Smooth muscle cell (in vitro differentiated cells): ENCODE results near the gene CECR2. TPM values are rescaled to one million over a fixed set of nuclear protein-coding genes. Genes with fewer than 3 reads are reported as not detected.

Source experiments
- DNase-seq: peaks from one replicate; lab custom pipeline; 2025; ENCODE audit not compliant: unreplicated experiment; lab: John Stamatoyannopoulos, UW
- H2AFZ ChIP-seq: fragments of 200-600 bp; sonication (generic); 2 replicates; pipeline ENCODE4 v1.6.0; 2016; ENCODE audit warnings: antibody characterized with exemption, low read depth, mild to moderate bottlenecking
- H3F3A ChIP-seq: fragments of 200-600 bp; sonication (generic); 2 replicates; pipeline ENCODE4 v1.6.0; 2017; ENCODE audit warnings: antibody characterized with exemption, low read depth
- H3K27ac ChIP-seq: fragments of 200-600 bp; sonication (generic); 2 replicates; pipeline ENCODE4 v1.5.1; 2016; ENCODE audit warnings: low read depth, mild to moderate bottlenecking
- H3K27me3 ChIP-seq: fragments of 200-600 bp; sonication (generic); 2 replicates; pipeline ENCODE4 v1.6.1; 2016; ENCODE audit warnings: low read depth, mild to moderate bottlenecking
- H3K36me3 ChIP-seq: fragments of 200-600 bp; sonication (generic); 2 replicates; pipeline ENCODE4 v1.5.1; 2016; ENCODE audit warnings: low read depth
- H3K4me1 ChIP-seq: fragments of 200-600 bp; sonication (generic); 2 replicates; pipeline ENCODE4 v1.5.1; 2016; ENCODE audit warnings: low read depth
- H3K4me2 ChIP-seq: fragments of 200-600 bp; sonication (generic); 2 replicates; pipeline ENCODE4 v1.6.0; 2016; ENCODE audit warnings: mild to moderate bottlenecking
- H3K4me3 ChIP-seq: fragments of 200-600 bp; sonication (generic); 2 replicates; pipeline ENCODE4 v1.5.1; 2016; ENCODE audit warnings: mild to moderate bottlenecking
- H3K79me2 ChIP-seq: fragments of 200-600 bp; sonication (generic); 2 replicates; pipeline ENCODE4 v1.6.0; 2016; ENCODE audit warnings: low read depth, mild to moderate bottlenecking
- H3K9ac ChIP-seq: fragments of 200-600 bp; sonication (generic); 2 replicates; pipeline ENCODE4 v1.6.0; 2016; ENCODE audit warnings: low read depth
- H3K9me3 ChIP-seq: fragments of 200-600 bp; sonication (generic); replicated peaks from 2 replicates; pipeline ENCODE4 v1.5.1; 2016; ENCODE audit warnings: low read depth
- H4K20me1 ChIP-seq: fragments of 200-600 bp; sonication (generic); 2 replicates; pipeline ENCODE4 v1.6.0; 2016; ENCODE audit warnings: low read depth
- WGBS: methylation state at CpG from one replicate; pipeline ENCODE4 v1.1.7; 2016; ENCODE audit warnings: low lambda C conversion rate; 5-methylcytosine and 5-hydroxymethylcytosine counted together
- polyA plus RNA-seq: library from polyadenylated mRNA; unstranded; fragments of >200 nt; fragmentation: Nextera tagmentation; extraction: Ambion mirVana; gene quantifications from 2 replicates; pipeline ENCODE4 v1.2.1, GENCODE V29; 2016
- total RNA-seq: library from RNA; depleted of rRNA; stranded (reverse); fragments of >200 nt; gene quantifications from 2 replicates; pipeline ENCODE4 v1.2.3, GENCODE V29; 2014
- TF ChIP-seq, protein P1 (sequence below): fragments of 200-600 bp; sonication (generic); IDR thresholded peaks from 2 replicates; pipeline ENCODE4 v1.5.1; 2017; ENCODE audit warnings: borderline replicate concordance, mild to moderate bottlenecking, antibody characterized with exemption; ENCODE audit not compliant: insufficient read depth, poor library complexity, severe bottlenecking

Gene CECR2
- total and polyA plus RNA-seq, 2 experiments from 2014 or later: 1.4 to 2.8 TPM

DNA sequence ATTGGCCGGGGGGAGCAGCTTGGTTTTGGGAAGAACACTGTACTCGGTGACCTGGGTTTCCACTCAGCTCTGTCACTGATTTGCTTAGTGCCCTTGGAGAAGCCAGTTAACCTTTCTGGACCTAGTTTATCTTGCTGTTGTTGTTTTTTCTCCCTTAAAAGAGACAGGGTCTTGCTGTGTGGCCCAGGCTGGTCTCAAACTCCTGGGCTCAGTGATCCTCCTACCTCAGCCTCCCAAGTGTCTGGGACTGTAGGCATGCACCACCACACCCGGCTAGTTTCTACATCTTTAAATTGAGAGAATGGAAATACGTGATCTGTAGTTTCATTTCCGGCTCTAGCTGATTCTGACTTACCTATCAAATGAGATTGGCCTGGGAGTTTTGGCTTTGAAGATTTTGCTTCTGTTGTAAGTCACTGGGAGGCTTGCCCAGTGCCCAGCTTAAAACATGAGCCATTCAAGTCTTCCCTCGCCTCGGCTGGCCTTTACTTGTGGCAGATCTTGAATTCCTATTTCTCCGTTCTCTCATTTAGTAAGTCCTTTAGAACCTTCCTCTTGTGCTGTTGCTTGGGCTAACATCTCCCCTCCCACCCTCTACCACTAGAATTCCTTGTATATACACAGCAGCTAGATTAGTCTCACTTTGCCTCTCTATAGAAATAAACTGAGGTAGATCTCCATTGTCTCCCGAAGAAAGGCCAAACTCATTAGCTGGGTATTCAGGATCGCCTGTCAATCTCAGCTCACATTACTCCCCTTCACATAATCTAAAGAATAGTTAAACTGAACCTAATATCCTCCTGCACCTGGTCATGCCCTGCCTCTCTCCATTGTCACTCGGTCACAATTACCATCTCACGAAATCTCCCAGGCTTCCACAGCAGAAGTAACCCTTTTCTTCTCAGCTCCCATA, 106.3 kb downstream of the CECR2 start:
- H3F3A ChIP-seq: peaks cover 7% of the 10 kb centered on the region
- no peak for DNase-seq
- no peaks in the 10 kb centered on the region for H3K36me3 ChIP-seq
- no peaks in the 10 kb centered on the region for H3K9me3 ChIP-seq
- H4K20me1 ChIP-seq: no peaks in the 10 kb centered on the region
- TF ChIP-seq, protein P1, sequence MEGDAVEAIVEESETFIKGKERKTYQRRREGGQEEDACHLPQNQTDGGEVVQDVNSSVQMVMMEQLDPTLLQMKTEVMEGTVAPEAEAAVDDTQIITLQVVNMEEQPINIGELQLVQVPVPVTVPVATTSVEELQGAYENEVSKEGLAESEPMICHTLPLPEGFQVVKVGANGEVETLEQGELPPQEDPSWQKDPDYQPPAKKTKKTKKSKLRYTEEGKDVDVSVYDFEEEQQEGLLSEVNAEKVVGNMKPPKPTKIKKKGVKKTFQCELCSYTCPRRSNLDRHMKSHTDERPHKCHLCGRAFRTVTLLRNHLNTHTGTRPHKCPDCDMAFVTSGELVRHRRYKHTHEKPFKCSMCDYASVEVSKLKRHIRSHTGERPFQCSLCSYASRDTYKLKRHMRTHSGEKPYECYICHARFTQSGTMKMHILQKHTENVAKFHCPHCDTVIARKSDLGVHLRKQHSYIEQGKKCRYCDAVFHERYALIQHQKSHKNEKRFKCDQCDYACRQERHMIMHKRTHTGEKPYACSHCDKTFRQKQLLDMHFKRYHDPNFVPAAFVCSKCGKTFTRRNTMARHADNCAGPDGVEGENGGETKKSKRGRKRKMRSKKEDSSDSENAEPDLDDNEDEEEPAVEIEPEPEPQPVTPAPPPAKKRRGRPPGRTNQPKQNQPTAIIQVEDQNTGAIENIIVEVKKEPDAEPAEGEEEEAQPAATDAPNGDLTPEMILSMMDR: no peak
- peaks cover 12% of the 10 kb centered on the region for H3K79me2 ChIP-seq
- 93% methylated on average over 12 of the region's 12 CpGs for WGBS
- peaks cover 68% of the 10 kb centered on the region for H3K4me1 ChIP-seq
- no peak overlapping the region for H2AFZ ChIP-seq
- H3K27me3 ChIP-seq: no peaks in the 10 kb centered on the region
- H3K9ac ChIP-seq: no peak overlapping the region
- no peak overlapping the region for H3K4me2 ChIP-seq
- no peak overlapping the region for H3K4me3 ChIP-seq
- no peak overlapping the region for H3K27ac ChIP-seq

- Histone ChIP-seq H3K27ac (peak overlapping the region; percentile 71), H3K36me3 (no peaks in the 10 kb centered on the region), H3K9me3 (no peaks in the 10 kb centered on the region), H4K20me1 (no peaks in the 10 kb centered on the region), H3F3A (peaks cover 7% of the 10 kb centered on the region), H3K4me2 (peak overlapping the region; percentile 78), H3K79me2 (peaks cover 12% of the 10 kb centered on the region), H2AFZ (peak overlapping the region; percentile 79), H3K4me3 (peak overlapping the region; percentile 41), H3K27me3 (no peaks in the 10 kb centered on the region), H3K9ac (peak overlapping the region; percentile 29), H3K4me1 (peaks cover 61% of the 10 kb centered on the region)
- WGBS: 76% methylated on average over 5 of the region's 5 CpGs
- no peak for DNase-seq
- TF ChIP-seq, protein P1: no peak
These were observed 107.6 kb downstream of the CECR2 start for GRCh38 chr22:17476838-17477237.

- DNase-seq: no peak
- peak overlapping the region; percentile 29 for H3K9ac ChIP-seq
- peak overlapping the region; percentile 71 for H3K27ac ChIP-seq
- H3K4me2 ChIP-seq: peak overlapping the region; percentile 78
- peaks cover 7% of the 10 kb centered on the region for H3F3A ChIP-seq
- no peaks in the 10 kb centered on the region for H3K9me3 ChIP-seq
- H4K20me1 ChIP-seq: no peaks in the 10 kb centered on the region
- H3K4me3 ChIP-seq: peak overlapping the region; percentile 41
- H3K4me1 ChIP-seq: peaks cover 55% of the 10 kb centered on the region
- peaks cover 12% of the 10 kb centered on the region for H3K79me2 ChIP-seq
- TF ChIP-seq, protein P1: no peak
- H2AFZ ChIP-seq: peak overlapping the region; percentile 79
- H3K27me3 ChIP-seq: no peaks in the 10 kb centered on the region
- H3K36me3 ChIP-seq: no peaks in the 10 kb centered on the region
- 43% methylated on average over 14 of the region's 14 CpGs for WGBS
These were observed 108.2 kb downstream of the CECR2 start for GRCh38 chr22:17477391-17477833.
